Fibroblast of mammary gland (primary cell): Measurements from ENCODE around the gene RASSF4.

Experiments used
- DNase-seq: peaks from one replicate; pipeline ENCODE4 v3.0.0-alpha.2; 2010; ENCODE audit warnings: low read depth
- H3K4me3 ChIP-seq: 2 replicates; pipeline ENCODE4 v1.5.1; 2011; ENCODE audit warnings: low read depth, mild to moderate bottlenecking, low read length, moderate library complexity; ENCODE audit not compliant: control insufficient read depth
- CTCF ChIP-seq: conservative IDR thresholded peaks from 2 replicates; pipeline ENCODE4 v1.5.1; 2011; ENCODE audit warnings: low read depth, low read length, inconsistent platforms; ENCODE audit not compliant: control insufficient read depth, insufficient read depth

The RASSF4 gene

GRCh38 chr10:44927352-44927751 lies 32.2 kb upstream of the RASSF4 start:
- no peak overlapping the region for H3K4me3 ChIP-seq
- TF ChIP-seq CTCF = no peak
- peak; percentile 51 for DNase-seq

DNA sequence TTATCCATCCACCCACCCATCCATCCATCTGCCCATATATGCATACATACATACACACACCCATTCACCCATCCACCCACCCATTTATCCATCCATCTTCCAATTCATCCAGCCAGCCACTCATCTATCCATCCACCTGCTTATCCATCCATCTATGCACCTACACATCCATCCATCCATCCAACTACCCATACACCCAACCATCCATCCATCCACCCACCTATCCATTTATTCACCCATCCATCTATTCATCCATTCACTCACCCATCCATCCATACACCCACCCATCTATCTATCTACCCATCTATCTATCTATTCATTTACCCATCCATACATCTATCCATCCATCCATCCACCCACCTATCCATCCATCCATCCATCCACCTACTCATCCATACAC lies 31.1 kb upstream of the RASSF4 start:
- TF ChIP-seq CTCF = no peak
- H3K4me3 ChIP-seq = no peak overlapping the region
- no peak for DNase-seq

DNA sequence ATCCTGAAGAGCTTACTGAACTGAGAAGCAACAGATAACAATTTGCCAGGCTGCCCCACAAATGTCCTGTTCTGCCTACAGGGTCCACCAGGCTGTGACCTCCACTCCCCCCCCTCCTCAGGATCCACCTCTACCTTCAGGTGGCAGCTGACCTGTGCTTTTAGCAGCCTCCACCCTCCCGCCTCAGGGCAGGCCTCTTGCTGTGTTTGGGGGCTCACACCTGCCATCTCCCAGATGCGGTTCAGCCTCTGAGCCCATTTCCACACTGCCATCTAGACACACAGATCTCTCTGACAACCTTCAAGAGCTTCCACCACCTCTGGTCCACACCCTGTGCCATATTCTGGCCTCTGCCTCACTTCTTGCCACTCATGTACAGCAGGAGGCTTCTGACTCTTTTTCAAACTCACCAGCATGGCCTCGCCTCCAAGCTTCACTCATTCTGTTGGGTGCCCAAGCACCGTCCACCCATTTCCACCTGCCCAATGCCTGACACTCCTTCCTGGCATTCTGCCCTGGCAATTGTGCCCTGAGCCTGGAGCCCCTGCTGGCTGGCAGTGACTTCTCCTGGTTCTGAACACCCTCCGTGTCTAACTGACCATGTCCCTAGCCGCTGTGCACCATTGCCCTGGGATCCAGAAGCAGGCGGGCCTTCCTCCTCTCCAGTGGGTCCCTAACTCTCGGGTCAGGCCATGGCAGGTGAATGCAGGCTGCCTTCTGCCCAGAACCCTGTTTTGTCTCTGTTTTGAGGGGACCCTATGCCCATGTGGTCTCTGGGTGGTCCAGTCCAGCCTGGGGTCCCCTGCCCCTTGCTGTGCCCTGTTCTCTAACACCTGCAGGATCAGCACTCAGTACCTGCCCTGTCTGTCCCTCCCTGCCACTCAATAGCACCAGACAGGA lies 30.0 kb upstream of the RASSF4 start:
- no peak for DNase-seq
- no peak overlapping the region for H3K4me3 ChIP-seq
- TF ChIP-seq CTCF = no peak

GRCh38 chr10:44930904-44931620 lies 28.5 kb upstream of the RASSF4 start:
- no peak for TF ChIP-seq CTCF
- H3K4me3 ChIP-seq = no peak overlapping the region
- no peak for DNase-seq

GRCh38 chr10:44931621-44932516 lies 27.7 kb upstream of the RASSF4 start:
- no peak for DNase-seq
- TF ChIP-seq CTCF = no peak
- H3K4me3 ChIP-seq = no peak overlapping the region

DNA sequence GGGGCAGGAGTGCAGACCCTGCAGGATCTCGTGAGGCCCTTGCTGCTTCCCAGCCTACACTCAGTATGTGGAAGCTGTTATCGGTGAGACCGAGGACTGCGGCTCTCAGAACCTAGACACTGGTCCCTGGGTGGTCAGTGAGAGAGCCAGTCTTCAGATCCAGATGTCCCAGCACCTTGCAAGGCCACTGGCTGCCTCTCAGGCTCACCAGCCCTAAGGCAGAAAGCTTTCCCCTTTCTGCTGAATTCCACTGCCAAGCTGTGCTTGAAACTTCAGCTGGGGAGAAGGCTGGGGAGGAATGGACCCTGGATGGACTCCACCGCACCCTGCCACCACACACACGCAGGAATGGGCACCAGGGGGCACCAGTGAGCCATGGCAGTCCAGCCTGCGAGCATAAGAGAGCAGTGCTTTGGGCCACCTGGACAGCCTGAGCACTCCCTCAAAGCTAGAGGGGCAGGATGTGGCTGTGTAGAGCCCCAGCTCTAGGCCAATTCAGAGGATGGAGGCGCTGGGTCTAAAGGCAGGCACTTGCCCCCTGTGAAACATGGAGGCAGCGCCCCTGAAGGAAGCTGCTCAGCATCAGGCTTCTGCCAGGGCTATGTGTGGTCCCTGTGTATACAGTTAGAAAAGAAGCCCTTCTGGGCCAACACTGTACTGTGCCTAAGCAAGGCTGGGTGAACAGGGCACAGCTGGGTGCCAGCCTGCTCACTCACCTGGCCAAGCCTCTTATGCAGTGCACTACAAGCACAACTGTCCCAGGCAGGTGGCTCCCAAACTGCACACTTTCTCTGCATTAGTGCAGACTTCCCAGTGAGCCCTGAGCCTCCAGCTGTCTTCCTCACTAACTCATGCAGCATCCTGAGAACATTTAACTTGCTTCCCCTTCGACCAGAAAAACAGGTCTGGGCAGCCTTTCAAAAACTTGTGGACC lies 26.8 kb upstream of the RASSF4 start:
- no peak overlapping the region for H3K4me3 ChIP-seq
- peak; percentile 98 for TF ChIP-seq CTCF
- DNase-seq = peak; percentile 77
